BE2C (cell line): ENCODE data around the gene SNX25.

ENCODE experiments used
- DNase-seq: peaks from one replicate; pipeline ENCODE4 v3.0.0-alpha.2; 2020
- H3K27me3 ChIP-seq: fragments of 250-450 bp; sonication (Bioruptor Pico); 2 replicates; pipeline ENCODE4 v1.5.1; 2020; ENCODE audit warnings: mild to moderate bottlenecking
- H3K36me3 ChIP-seq: fragments of 250-450 bp; sonication (Bioruptor Pico); 2 replicates; pipeline ENCODE4 v1.5.1; 2020; ENCODE audit warnings: mild to moderate bottlenecking
- H3K4me1 ChIP-seq: fragments of 250-450 bp; sonication (Bioruptor Pico); 2 replicates; pipeline ENCODE4 v1.5.1; 2020
- H3K4me3 ChIP-seq: 2 replicates; pipeline ENCODE4 v1.5.1; 2011; ENCODE audit warnings: low read depth, low read length
- H3K9me3 ChIP-seq: fragments of 250-450 bp; sonication (Bioruptor Pico); 2 replicates; pipeline ENCODE4 v1.5.1; 2020
- CTCF ChIP-seq: IDR thresholded peaks from 2 replicates; pipeline ENCODE4 v1.5.1; 2012; ENCODE audit warnings: mild to moderate bottlenecking, low read depth, low read length

SNX25 gene

GRCh38 chr4:185211641-185212040 lies 2.2 kb downstream of the SNX25 start:
- Histone ChIP-seq H3K4me1 (no peaks in the 10 kb centered on the region; the same call in 1 of the 2 replicates), H3K27me3 (no peaks in the 10 kb centered on the region), H3K36me3 (no peaks in the 10 kb centered on the region), H3K9me3 (no peaks in the 10 kb centered on the region), H3K4me3 (peak overlapping the region; percentile 78; the same call in 1 of the 2 replicates)
- no peak for TF ChIP-seq CTCF
- no peak for DNase-seq

GRCh38 chr4:185212581-185212980 lies 3.2 kb downstream of the SNX25 start:
- H3K4me1 ChIP-seq: no peaks in the 10 kb centered on the region; the same call in 1 of the 2 replicates
- no peaks in the 10 kb centered on the region for H3K9me3 ChIP-seq
- H3K4me3 ChIP-seq: no peak overlapping the region
- H3K36me3 ChIP-seq: no peaks in the 10 kb centered on the region
- DNase-seq: no peak
- no peaks in the 10 kb centered on the region for H3K27me3 ChIP-seq
- no peak for TF ChIP-seq CTCF

- no peak for DNase-seq
- H3K27me3 ChIP-seq: no peaks in the 10 kb centered on the region
- H3K4me3 ChIP-seq: no peak overlapping the region
- no peaks in the 10 kb centered on the region; the same call in 1 of the 2 replicates for H3K4me1 ChIP-seq
- no peaks in the 10 kb centered on the region for H3K36me3 ChIP-seq
- no peak for TF ChIP-seq CTCF
- no peaks in the 10 kb centered on the region for H3K9me3 ChIP-seq
These were observed 4.5 kb downstream of the SNX25 start for GRCh38 chr4:185213877-185214276.

- Histone ChIP-seq H3K9me3 (no peaks in the 10 kb centered on the region), H3K36me3 (no peaks in the 10 kb centered on the region), H3K4me3 (no peak overlapping the region), H3K4me1 (no peaks in the 10 kb centered on the region; the same call in 1 of the 2 replicates), H3K27me3 (no peaks in the 10 kb centered on the region)
- no peak for DNase-seq
- TF ChIP-seq CTCF: no peak
These were observed 5.9 kb downstream of the SNX25 start for GRCh38 chr4:185215261-185215660.

- no peaks in the 10 kb centered on the region for H3K9me3 ChIP-seq
- no peak overlapping the region for H3K4me3 ChIP-seq
- TF ChIP-seq CTCF: no peak
- no peak for DNase-seq
- no peaks in the 10 kb centered on the region for H3K36me3 ChIP-seq
- no peaks in the 10 kb centered on the region for H3K4me1 ChIP-seq
- H3K27me3 ChIP-seq: no peaks in the 10 kb centered on the region
These were observed 8.1 kb downstream of the SNX25 start for GRCh38 chr4:185217408-185217975.

- Histone ChIP-seq H3K4me1 (no peaks in the 10 kb centered on the region), H3K9me3 (no peaks in the 10 kb centered on the region), H3K36me3 (no peaks in the 10 kb centered on the region), H3K27me3 (no peaks in the 10 kb centered on the region), H3K4me3 (no peak overlapping the region)
- TF ChIP-seq CTCF: no peak
- DNase-seq: no peak
These were observed 8.9 kb downstream of the SNX25 start for GRCh38 chr4:185218312-185218711.
